ENCODE measurements around the gene CTNNA3.

Gene CTNNA3

DNA sequence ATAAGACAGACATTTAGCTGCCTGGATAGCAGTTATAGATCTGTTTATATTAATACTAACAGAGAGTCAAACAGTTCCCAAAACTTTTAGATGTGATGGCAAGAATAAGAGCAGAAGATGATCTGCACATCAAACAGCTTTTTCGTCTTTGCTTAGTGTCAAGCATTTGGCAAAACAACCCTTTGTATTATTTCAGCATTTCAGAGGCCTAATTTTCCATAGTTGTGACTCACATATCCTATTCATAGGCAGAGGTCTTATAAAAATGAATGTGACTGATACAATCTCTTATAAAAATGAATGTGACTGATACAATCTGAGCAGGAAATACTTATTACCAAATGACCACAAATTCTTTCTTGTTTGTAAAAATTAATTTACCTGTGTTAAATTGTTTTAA, 699.0 kb downstream of the CTNNA3 start:
- no peak for DNase-seq

- no peak for DNase-seq
Observed at GRCh38 chr10:66990143-66990830, 705.7 kb downstream of the CTNNA3 start.

DNA sequence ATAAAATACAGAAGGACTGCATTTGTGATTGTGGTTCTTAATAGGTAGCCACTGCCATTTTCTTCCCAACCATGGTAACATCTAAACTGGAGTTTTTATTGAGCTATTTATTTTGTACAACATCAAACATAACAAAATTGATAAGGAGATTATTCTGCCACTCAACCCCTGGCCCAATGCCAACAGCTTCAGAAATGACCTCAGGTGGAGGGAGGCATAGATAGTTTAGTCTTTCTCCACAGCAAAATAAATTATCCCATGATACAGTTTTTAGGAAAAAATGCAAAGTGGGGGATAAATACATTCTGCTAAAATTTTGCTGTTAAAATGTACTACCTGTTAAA, 712.5 kb downstream of the CTNNA3 start:
- DNase-seq, result no peak

GRCh38 chr10:66982792-66983474, 713.1 kb downstream of the CTNNA3 start:
- no peak for DNase-seq

- no peak for DNase-seq
Observed at GRCh38 chr10:66982053-66982420, 714.0 kb downstream of the CTNNA3 start.

DNA sequence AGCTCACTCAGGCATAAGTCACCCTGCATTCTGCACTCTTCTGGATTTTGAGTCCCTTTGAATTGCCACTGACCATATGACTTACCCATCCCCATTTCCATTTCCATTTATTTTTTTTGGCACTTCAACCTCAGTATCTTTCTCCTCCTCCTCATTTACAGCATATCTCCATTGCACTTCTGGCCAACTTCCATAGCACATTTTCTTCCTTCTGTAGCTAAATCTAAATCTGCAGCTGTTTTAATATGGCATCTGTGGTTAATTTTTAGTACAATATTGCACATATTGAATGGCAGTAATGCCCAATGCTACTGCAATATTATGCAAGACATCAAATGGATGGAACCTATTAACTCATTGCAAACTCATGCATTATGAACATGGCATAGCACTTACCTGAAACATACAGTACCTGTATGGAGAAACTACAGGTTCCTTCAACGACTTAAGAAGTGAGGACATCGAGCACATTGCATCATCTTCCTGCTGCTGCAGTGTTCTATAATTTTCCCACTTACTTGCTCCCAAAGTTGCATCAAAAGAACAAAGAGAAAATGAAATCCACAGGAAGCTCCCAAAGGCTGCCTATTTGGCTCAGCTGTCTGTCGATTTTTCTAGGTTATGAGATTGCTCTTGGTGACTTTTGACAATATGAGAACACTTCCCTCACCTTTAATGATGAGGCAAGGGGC, 714.5 kb downstream of the CTNNA3 start:
- DNase-seq, result no peak

DNA sequence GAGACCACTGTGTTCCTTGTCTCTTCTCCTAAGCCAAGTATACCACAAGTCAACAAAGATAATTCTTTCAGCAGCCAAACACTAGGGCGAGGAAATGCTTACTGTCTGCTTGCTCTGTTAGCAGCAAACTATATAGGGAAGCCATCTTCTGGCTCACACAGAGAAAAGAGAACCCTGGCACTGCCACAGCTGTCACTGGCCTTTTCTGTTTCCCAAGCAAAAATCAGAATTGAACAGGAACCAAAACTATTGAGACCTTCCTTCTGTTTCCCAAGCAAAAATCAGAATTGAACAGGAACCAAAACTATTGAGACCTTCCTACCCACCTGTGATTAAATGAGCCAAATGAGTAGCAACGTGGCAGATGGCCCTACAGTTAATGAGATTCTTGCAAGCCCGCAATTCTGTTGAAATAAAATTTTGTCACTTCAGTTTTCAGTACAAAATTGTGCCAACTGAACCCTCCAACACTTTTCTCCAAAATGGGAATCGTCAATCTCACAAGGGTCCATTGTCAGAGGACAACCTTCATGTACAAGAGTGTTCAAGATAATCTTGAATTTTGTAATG, 715.7 kb downstream of the CTNNA3 start:
- no peak for DNase-seq

- DNase-seq, result no peak
Observed at GRCh38 chr10:66964946-66965345, 731.0 kb downstream of the CTNNA3 start.

DNA sequence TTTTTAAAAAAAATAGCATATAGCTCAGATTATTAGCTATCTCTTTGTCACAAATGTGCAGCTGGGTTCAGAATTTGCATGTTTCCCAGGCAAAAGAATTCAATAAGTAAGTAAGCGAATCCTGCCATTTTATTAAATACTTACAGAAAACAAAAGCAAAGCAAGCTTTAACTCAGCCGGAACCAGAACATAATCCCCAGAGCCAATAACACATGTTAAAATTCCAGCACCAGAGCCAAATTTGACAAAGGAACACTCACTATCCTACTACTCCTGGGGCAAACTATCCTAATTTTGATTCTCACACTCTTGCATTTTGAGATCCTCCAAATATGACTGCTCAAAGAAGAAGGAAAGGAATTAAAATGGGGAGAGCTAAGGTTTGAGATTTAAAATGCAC, 737.5 kb downstream of the CTNNA3 start:
- DNase-seq, result no peak

GRCh38 chr10:66951896-66952295, 744.1 kb downstream of the CTNNA3 start:
- DNase-seq, result no peak

- no peak for DNase-seq
Observed at GRCh38 chr10:66943590-66943989, 752.4 kb downstream of the CTNNA3 start.

- no peak for DNase-seq
Observed at GRCh38 chr10:66942407-66942806, 753.6 kb downstream of the CTNNA3 start.

DNA sequence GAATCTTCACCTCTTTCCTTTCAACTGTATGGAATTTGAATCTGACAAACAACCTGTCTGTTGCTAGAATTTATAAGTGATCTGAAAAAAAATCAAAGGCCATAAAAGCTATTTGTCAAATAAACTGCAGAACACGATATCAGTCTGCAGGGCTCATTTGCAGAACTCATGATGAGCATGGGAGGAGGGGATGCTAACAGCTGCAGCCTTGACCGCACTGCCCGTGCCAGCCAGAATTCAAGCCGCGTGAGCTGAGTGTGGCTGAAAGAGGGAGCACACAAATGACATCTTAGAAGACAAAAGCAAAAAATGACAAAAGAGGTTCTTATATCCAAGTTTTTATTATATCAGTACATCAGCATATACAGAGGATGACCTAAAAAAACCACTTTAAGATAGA, 754.5 kb downstream of the CTNNA3 start:
- DNase-seq, result no peak

GRCh38 chr10:66940965-66941364, 755.0 kb downstream of the CTNNA3 start:
- no peak for DNase-seq

- DNase-seq, result no peak
Observed at GRCh38 chr10:66934711-66935110, 761.3 kb downstream of the CTNNA3 start.

GRCh38 chr10:66931949-66932343, 764.0 kb downstream of the CTNNA3 start:
- DNase-seq, result no peak

DNA sequence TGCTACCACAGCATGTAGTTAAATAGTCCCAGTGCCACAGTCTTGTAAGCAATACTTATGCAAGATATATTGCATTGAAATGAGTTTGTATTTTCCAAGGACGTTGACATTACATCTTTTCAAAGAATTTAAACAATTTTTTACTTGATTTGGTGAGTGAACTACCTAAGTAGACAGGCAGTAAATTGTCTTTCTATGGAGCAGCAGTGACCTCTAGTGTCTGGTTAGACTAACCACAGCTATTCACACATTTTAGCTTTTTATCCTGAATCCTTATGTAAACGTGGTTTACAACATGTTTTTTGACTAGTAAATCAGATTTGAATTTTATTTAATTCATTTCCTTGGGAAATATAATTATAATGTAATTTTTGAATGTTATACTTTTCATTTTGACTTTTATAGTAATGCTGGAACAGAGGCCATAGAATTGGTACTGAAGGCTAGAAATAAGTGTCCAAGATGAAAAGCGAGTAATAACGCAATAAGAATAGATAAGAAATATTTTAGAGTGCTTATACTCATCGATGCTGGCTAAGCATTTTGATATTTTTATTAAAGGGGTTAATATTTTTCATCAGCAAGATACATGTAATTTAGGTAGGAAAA, 764.6 kb downstream of the CTNNA3 start:
- no peak for DNase-seq

DNA sequence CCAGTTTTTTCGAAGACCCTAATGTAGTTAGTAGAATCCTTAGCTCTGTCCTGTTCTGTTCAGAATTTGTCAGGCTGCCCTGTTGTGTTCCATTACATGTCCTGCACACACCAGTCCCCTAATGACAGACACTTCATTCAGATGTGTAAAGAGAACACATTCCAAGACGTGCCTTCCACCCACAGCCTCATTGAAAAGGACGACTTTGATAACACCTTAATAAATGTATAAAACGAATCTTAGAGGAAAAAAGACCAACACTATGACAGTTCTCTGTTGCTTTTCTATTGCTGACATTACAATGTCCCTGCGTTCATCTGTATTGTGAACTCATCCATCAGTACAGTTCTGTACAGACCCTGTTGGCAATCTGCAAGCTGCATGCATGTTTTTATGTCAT, 766.6 kb downstream of the CTNNA3 start:
- DNase-seq, result no peak

DNA sequence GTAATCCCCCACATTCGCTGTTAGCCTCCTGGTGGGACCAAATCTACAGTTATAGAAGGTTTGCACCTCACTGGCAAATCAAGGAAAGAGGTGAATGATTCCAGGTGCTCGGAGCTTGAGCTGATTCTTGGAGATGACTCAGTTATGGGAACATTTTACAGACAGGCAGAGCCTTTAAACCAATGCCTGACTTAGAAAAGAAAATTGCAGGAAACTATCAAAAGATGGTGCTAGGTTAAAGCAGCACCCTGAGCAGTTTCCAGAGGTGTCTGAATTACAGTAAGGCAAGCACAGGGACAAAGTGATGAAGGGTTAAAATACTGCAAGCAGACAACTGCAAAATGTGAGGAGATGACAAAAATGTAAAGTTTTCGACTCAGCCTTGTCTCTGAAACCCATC, 767.2 kb downstream of the CTNNA3 start:
- no peak for DNase-seq

- no peak for DNase-seq
Observed at GRCh38 chr10:66927971-66928770, 767.8 kb downstream of the CTNNA3 start.

- no peak for DNase-seq
Observed at GRCh38 chr10:66927251-66927935, 768.6 kb downstream of the CTNNA3 start.

DNA sequence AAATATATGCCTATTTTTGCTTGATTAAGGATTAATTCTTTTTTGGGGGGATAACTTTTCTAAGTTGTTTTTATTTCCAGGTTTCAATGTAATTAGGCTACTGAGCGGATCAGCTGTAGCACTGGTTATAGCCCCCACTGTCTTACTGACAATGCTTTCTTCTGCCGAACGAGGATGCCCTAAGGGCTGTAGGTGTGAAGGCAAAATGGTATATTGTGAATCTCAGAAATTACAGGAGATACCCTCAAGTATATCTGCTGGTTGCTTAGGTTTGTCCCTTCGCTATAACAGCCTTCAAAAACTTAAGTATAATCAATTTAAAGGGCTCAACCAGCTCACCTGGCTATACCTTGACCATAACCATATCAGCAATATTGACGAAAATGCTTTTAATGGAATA, 769.2 kb downstream of the CTNNA3 start:
- DNase-seq, result no peak
